HG03378 (cell line): Measurements from ENCODE around the gene VAPB.

ENCODE experiments used
- ATAC-seq: cut with Tn5 transposase; IDR thresholded peaks from one replicate; pipeline ENCODE4 v1.9.1; 2021; ENCODE audit warnings: mild to moderate bottlenecking, moderate library complexity; ENCODE audit not compliant: unreplicated experiment

VAPB gene

DNA sequence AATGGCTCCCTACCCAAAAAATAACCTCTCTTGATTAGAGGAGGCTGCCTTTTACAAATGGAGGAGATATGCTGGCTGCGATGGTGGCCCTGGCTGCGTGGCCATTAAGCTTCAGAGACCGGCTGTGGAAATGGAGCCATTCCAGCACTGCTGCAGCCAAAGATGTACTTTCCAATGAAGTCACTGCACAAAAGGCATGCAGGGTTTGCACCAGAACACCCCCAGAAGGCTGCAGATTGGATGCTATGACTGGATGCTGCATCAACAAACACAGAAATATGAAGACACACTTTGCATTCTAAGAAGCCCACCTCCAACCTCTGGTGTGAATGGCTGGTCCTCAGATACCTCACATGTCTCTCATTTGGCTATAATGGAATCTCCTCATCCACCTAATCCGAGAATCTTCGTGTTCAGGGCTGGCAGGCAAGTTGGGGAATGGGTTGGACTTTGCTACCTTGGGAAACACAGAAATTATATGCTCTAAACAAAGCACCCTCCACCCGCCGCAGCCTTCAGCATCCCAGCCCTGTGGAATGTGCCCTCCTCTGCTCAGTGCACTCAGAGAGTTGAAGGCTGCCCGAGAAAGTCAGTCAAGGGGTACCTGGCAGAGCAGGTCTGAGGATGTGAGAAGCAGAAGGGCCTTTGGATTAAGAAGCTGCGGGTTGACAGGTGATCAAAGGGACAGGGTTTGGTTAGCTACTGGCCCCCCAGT is 90.9 kb downstream of the VAPB start:
- no peak for ATAC-seq

GRCh38 chr20:58480551-58481336 is 91.7 kb downstream of the VAPB start:
- no peak for ATAC-seq

GRCh38 chr20:58481481-58482021 is 92.5 kb downstream of the VAPB start:
- no peak for ATAC-seq

DNA sequence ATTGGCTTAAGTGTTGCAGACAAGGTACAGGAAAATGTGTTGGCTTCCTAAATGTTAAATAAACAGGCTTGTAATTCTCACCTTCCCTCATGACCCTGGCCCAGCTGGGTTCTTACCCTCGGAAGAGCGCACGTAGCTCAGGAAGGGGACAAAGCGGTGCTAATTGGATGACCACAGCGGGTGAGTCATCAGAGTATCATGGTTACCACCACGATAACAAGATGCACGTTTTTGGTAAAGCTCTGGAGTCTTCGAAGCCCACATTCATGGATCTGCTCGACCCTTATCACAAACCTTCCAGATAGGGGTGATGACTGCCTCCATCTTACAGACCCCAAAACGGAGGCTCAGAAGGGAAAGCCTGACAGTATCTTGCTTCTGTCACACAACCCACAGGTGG is 93.4 kb downstream of the VAPB start:
- no peak for ATAC-seq

DNA sequence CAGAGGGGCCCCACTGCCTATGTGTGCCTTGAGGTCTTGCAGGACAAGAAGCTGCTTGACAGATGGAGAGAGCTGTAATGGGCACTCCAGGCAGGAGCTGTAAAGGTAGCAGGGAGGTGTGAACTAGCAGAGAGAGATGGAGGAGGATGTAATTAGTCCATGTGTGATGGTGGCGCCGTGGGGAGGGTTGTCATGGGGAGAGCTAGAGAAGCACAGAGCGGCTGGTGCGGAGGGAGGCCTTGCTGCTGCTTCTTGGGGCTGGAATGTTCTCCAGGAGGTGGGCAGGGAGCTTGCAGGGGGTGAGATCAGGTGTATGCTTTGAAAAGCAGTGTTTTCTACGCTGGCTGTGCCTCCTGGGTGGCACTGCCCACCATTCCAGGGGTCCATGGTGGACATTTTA is 94.0 kb downstream of the VAPB start:
- no peak for ATAC-seq

DNA sequence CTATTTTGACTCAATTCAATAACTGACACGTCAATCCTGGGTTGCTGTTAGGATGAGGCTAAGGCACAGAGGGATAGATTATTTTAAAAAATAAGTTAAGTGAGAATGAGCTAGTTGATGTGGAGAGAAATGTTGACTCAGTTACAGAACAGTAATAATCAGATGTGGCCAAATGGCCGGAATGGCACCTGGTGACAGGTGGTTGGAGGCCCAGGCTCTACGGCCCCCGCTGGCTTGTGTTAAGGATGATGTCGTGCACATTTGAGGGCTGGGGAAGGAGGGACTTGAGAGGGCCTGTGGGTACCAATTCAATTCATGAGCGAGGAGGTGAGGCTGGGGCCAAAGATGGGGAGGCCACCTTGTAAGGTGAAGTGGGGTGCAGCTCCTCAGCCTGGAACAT is 94.4 kb downstream of the VAPB start:
- ATAC-seq, result no peak

DNA sequence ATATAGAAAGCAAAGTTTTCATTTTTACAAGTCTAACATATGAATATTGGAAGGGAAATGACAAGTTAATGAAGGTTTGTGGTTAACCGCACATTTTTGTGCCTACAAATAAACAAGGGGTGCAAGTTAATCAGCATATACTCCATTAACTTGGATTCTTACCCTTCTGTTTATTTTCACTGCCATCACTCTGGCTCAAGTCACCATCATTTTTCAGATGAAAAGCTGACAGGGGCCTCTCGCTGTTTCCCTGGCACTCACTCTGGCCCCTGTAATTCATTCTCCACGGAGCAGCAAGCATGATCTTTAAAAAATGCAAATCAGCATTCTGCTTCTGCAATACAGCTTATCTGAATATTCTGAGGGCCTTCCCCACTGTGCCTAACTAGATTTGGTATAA is 96.4 kb downstream of the VAPB start:
- ATAC-seq, result no peak

DNA sequence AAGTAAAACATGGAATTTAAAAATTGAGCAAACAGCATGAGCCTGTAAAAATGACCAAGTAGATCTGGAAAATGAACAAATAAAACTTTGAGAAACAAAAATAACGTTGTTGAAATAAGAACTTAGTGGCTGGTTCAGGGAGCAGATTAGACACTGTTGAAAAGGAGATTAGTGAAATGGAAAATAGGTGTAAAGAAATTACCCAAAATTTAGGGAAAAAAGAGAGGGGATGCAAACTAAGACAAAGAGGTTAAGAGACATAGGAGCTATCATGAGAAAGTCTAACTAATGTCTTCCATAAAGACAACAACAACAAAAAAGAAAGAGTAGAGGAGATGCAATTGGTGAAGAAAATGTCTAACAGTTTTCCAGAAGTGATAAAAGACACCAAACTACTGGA is 97.2 kb downstream of the VAPB start:
- ATAC-seq, result no peak

DNA sequence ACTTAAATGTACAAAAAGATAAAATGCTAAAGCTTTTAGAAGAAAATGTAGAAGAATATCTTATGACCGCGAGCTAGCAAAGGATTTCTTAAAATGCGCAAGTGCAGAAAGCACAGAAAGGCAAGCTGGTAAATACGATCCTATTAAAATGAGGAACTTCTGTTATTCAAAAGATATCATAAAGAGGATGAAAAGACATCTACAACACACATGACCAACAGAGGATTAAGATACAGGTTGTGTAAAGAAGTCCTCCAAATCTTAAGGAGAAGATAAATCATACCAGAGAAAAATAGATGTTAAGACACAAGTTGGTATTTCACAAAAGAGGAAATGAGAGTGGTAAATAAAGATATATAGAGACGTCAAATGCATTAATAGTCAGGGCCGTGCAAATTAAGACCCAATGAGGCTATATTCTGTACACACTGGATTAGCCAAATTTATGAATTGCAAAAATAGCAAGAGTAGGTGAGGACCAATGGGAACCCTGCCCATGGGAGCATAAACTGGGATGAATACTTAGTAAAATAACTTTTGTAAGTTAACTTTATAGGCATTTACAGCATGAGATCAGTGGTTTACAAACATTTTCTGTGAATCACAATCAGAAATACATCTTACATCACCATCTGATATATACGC is 103.2 kb downstream of the VAPB start:
- ATAC-seq, result no peak

GRCh38 chr20:58492795-58493524 is 103.9 kb downstream of the VAPB start:
- no peak for ATAC-seq

GRCh38 chr20:58494923-58495622 is 106.0 kb downstream of the VAPB start:
- ATAC-seq, result no peak

- no peak for ATAC-seq
Measured at GRCh38 chr20:58495623-58496428, 106.8 kb downstream of the VAPB start.

DNA sequence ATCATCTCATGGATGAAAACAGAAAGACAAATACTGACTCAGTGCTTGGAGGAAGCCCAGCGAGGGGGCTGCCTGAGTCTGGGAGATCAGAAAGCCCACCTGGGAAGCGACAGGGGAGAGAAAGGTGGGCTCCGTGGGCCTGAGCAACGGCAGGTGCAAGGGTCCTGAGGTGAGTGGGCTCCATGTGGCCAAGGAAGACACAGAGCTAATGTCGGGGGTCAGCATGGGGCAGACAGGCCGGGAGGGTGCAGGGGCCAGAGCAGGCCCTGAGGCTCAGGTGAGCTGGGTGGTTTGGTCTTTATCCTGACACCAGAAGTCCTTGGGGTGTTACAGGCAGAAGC is 107.4 kb downstream of the VAPB start:
- ATAC-seq, result no peak

DNA sequence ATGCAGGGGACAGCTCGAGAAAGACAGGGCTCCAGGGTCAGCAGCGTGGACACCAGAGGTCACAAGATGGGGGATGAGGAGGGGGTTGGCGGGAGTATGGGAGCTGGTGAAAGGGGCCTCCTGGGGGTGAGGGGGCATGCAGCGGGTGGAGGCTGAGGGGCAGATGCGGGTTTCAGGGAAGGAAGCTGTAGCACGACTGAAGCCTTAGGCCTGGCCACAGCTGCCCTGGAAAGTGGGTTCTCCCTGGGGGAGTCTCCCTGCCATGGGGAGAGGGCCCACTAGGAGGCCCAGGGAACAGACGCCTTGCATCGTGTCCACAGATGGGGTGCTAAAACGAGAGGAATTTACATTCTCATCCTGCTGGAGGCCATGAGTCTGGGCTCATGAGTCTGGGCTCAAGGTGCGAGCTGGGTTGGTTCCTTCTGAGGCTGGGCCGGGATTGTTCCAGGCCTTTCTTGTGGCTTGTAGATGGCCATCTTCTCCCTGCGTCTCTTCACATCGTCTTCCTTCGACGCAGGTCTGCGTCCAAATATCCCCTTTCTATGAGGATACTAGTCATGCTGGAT is 108.1 kb downstream of the VAPB start:
- ATAC-seq, result no peak

DNA sequence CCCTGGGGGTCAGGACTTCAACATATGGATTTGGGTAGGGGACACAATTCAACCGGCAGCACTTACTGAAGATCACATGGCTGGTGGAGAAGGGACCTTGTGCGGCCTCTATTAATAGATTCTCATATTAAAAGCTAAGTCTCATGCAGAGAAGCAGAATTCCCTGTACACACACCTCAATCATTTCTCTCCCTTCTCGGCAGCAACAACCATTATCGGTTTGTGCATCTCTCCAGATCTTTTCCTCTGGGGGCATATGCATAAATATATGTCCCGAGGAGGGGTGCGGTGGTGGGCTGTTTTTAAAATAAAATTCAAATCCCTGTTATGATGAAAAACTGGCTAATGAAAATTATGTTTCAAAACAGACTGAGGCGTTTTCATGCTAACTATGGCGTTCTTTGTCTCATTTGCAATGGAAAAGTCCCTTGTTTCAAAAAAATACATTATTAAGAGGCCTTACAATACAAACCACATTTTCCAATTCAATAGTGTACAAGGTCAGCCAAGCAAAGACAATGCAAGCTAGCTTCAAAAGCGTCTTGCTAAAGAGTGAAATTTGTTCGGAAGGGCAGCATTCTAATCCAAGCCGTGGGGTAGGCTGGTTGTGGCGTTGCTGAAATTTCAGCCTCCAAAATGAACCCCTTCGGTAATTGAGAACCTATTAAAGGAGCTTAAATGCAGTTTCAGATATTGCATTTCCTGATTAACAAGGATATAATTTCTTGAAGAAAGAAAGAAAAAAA is 108.9 kb downstream of the VAPB start:
- no peak for ATAC-seq

- no peak for ATAC-seq
Measured at GRCh38 chr20:58498470-58499068, 109.5 kb downstream of the VAPB start.

- ATAC-seq, result no peak
Measured at GRCh38 chr20:58500256-58500655, 111.2 kb downstream of the VAPB start.
